DMS53 (cell line): ENCODE results near the gene FAM20A.
"Not testable (repeated sequence)": the region's sequence is repeated elsewhere in the genome, so short reads cannot be mapped to it uniquely, and the experiment has no call there.

ENCODE experiments used
- DNase-seq: peaks from one replicate; lab custom pipeline; 2025; lab: John Stamatoyannopoulos, UW

Gene FAM20A

GRCh38 chr17:68588362-68588761 is 12.8 kb downstream of the FAM20A start:
- DNase-seq, result no peak

GRCh38 chr17:68587847-68588246 is 13.3 kb downstream of the FAM20A start:
- DNase-seq, result no peak

- no peak for DNase-seq
Measured at GRCh38 chr17:68587026-68587425, 14.1 kb downstream of the FAM20A start.

- no peak for DNase-seq
Measured at GRCh38 chr17:68585643-68586042, 15.5 kb downstream of the FAM20A start.

GRCh38 chr17:68584581-68585303 is 16.4 kb downstream of the FAM20A start:
- no peak for DNase-seq

- DNase-seq, result not testable (repeated sequence)
Measured at GRCh38 chr17:68582867-68583266, 18.3 kb downstream of the FAM20A start.

- DNase-seq, result no peak
Measured at GRCh38 chr17:68581863-68582645, 19.1 kb downstream of the FAM20A start.

GRCh38 chr17:68580236-68580770 is 20.9 kb downstream of the FAM20A start:
- no peak for DNase-seq

GRCh38 chr17:68579194-68579927 is 21.8 kb downstream of the FAM20A start:
- DNase-seq, result no peak

- no peak for DNase-seq
Measured at GRCh38 chr17:68578236-68578635, 22.9 kb downstream of the FAM20A start.

GRCh38 chr17:68577497-68577821 is 23.7 kb downstream of the FAM20A start:
- no peak for DNase-seq

GRCh38 chr17:68576811-68577496 is 24.2 kb downstream of the FAM20A start:
- DNase-seq, result no peak

- DNase-seq, result no peak
Measured at GRCh38 chr17:68576137-68576536, 25.0 kb downstream of the FAM20A start.

- no peak for DNase-seq
Measured at GRCh38 chr17:68573338-68573737, 27.8 kb downstream of the FAM20A start.

- DNase-seq, result no peak
Measured at GRCh38 chr17:68572138-68572842, 28.9 kb downstream of the FAM20A start.

- no peak for DNase-seq
Measured at GRCh38 chr17:68570526-68570925, 30.6 kb downstream of the FAM20A start.

GRCh38 chr17:68569346-68569745 is 31.8 kb downstream of the FAM20A start:
- no peak for DNase-seq

- DNase-seq, result no peak
Measured at GRCh38 chr17:68568581-68568980, 32.6 kb downstream of the FAM20A start.

- DNase-seq, result no peak
Measured at GRCh38 chr17:68567581-68567980, 33.6 kb downstream of the FAM20A start.

GRCh38 chr17:68567035-68567434 is 34.1 kb downstream of the FAM20A start:
- no peak for DNase-seq

- no peak for DNase-seq
Measured at GRCh38 chr17:68566442-68566738, 34.8 kb downstream of the FAM20A start.
